A673 (cell line): Measurements from ENCODE around the gene ORMDL2. TPM values are rescaled to one million over a fixed set of nuclear protein-coding genes. Genes with fewer than 3 reads are reported as not detected.
A peak's percentile ranks its signal among the peaks of the same experiment; 100 is the strongest.

Source experiments
- BruUV-seq: library from RNA; stranded (reverse); fragments of 400-500 nt; replicated peaks from 2 replicates; lab custom pipeline; 2021; lab: Mats Ljungman, UMichigan
- CTCF ChIA-PET: fragments of 300-600 bp; sonication (Branson Sonifier 250); formaldehyde crosslinking; loops from one replicate; lab custom pipeline; 2022; ENCODE audit warnings: antibody characterized with exemption; lab: Charles Lee
- POLR2A ChIA-PET: fragments of 300-600 bp; sonication (Branson Sonifier 250); formaldehyde crosslinking; loops from one replicate; lab custom pipeline; 2022; ENCODE audit warnings: antibody characterized with exemption; ENCODE audit not compliant: low non-redundant PET; lab: Charles Lee
- DNase-seq: peaks from one replicate; pipeline ENCODE4 v3.0.0-alpha.2; 2015; ENCODE audit warnings: low spot score
- H3K27ac ChIP-seq: fragments of 200-600 bp; sonication (generic); 2 replicates; pipeline ENCODE4 v1.5.1; 2016; ENCODE audit warnings: mixed run types, low read depth, mild to moderate bottlenecking, mixed read lengths, antibody characterized with exemption, low read length; ENCODE audit not compliant: poor library complexity, severe bottlenecking
- H3K27me3 ChIP-seq: fragments of 200-600 bp; sonication (generic); replicated peaks from 2 replicates; pipeline ENCODE4 v1.6.1; 2017; ENCODE audit warnings: mixed run types, low read depth, mild to moderate bottlenecking, mixed read lengths, antibody characterized with exemption, low read length; ENCODE audit not compliant: insufficient read depth, poor library complexity
- H3K36me3 ChIP-seq: fragments of 200-600 bp; sonication (generic); 2 replicates; pipeline ENCODE4 v1.6.1; 2016; ENCODE audit warnings: mixed run types, mild to moderate bottlenecking, mixed read lengths, antibody characterized with exemption, low read length; ENCODE audit not compliant: insufficient read depth, poor library complexity, severe bottlenecking
- H3K4me1 ChIP-seq: fragments of 200-600 bp; sonication (generic); 2 replicates; pipeline ENCODE4 v1.6.1; 2017; ENCODE audit warnings: mixed run types, mild to moderate bottlenecking, mixed read lengths, antibody characterized with exemption, low read length; ENCODE audit not compliant: insufficient read depth, poor library complexity, severe bottlenecking
- H3K4me3 ChIP-seq: fragments of 200-600 bp; sonication (generic); 2 replicates; pipeline ENCODE4 v1.5.1; 2016; ENCODE audit warnings: low read depth, mixed run types, mild to moderate bottlenecking, mixed read lengths, low read length; ENCODE audit not compliant: poor library complexity, severe bottlenecking
- H3K9me3 ChIP-seq: fragments of 200-600 bp; sonication (generic); 2 replicates; pipeline ENCODE4 v1.6.1; 2016; ENCODE audit warnings: mixed run types, low read depth, mild to moderate bottlenecking, mixed read lengths, antibody characterized with exemption, low read length; ENCODE audit not compliant: poor library complexity, severe bottlenecking
- CTCF ChIP-seq: fragments of 300-800, 200-600 bp; sonication (generic); conservative IDR thresholded peaks from 2 replicates; pipeline ENCODE4 v1.5.1; 2017; ENCODE audit warnings: low read depth, mild to moderate bottlenecking, antibody characterized with exemption, low read length, moderate library complexity, mixed read lengths
- EZH2 ChIP-seq: fragments of 200-600 bp; sonication (generic); IDR thresholded peaks from 2 replicates; pipeline ENCODE4 v1.6.1; 2017; ENCODE audit warnings: borderline replicate concordance, low read depth, mild to moderate bottlenecking, mixed read lengths, antibody characterized with exemption, low read length; ENCODE audit not compliant: poor library complexity, severe bottlenecking
- intact Hi-C: fragments of 100-400 bp; cut with micrococcal nuclease; formaldehyde crosslinking; loops from one replicate; pipeline ENCODE4 v1.10.0; 2022; ENCODE audit not compliant: unreplicated experiment
- total RNA-seq: library from RNA; stranded (reverse); gene quantifications from 2 replicates; pipeline ENCODE4 v1.2.3, GENCODE V29; 2021

ORMDL2 gene
- total RNA-seq, 1 experiment from 2014 or later: 32.3 TPM

- Histone ChIP-seq H3K27me3 (no peaks in the 10 kb centered on the region), H3K36me3 (no peaks in the 10 kb centered on the region), H3K4me1 (peaks cover 7% of the 10 kb centered on the region), H3K4me3 (no peak overlapping the region), H3K27ac (no peak overlapping the region), H3K9me3 (no peaks in the 10 kb centered on the region)
- no peak for DNase-seq
- no TSS peak for BruUV-seq
- ChIA-PET POLR2A (no interaction called here), CTCF (no interaction called here)
- intact Hi-C loops: no loop called here
- TF ChIP-seq CTCF: no peak
- no peak for TF ChIP-seq EZH2
Observed at GRCh38 chr12:55839345-55840140, 21.7 kb downstream of the ORMDL2 start.

- no peaks in the 10 kb centered on the region for H3K36me3 ChIP-seq
- H3K9me3 ChIP-seq: no peaks in the 10 kb centered on the region
- H3K4me3 ChIP-seq: no peak overlapping the region
- H3K27me3 ChIP-seq: no peaks in the 10 kb centered on the region
- no peak for TF ChIP-seq CTCF
- TF ChIP-seq EZH2: no peak
- peaks cover 11% of the 10 kb centered on the region for H3K4me1 ChIP-seq
- no TSS peak for BruUV-seq
- ChIA-PET CTCF (no interaction called here), POLR2A (no interaction called here)
- intact Hi-C loops: no loop called here
- no peak overlapping the region for H3K27ac ChIP-seq
- DNase-seq: no peak
Observed at GRCh38 chr12:55840581-55841351, 22.9 kb downstream of the ORMDL2 start.

GRCh38 chr12:55842681-55843429 is 25.0 kb downstream of the ORMDL2 start, which contains the start of gene MMP19:
Gene MMP19, minus strand, starts transcription at chr12:55842936. Its CDS starts 106 bp downstream, at chr12:55842830.
- intact Hi-C loops: no loop called here
- CTCF ChIA-PET: no interaction called here
- H3K27ac ChIP-seq: no peak within 1 kb of the TSS

More at GRCh38 chr12:55842681-55843429, 25.0 kb downstream of the ORMDL2 start, which contains the start of gene MMP19:
- Histone ChIP-seq H3K36me3 (no peaks in the 10 kb centered on the region), H3K4me3 (no peak within 1 kb of the TSS), H3K27me3 (no peaks in the 10 kb centered on the region), H3K9me3 (no peaks in the 10 kb centered on the region), H3K4me1 (peaks cover 24% of the 10 kb centered on the region)
- POLR2A ChIA-PET: no interaction called here
- BruUV-seq: no TSS peak
- peak; percentile 73 for DNase-seq
- TF ChIP-seq CTCF (no peak), EZH2 (no peak)
